ENCODE results near the gene NPR1.

Gene NPR1

DNA sequence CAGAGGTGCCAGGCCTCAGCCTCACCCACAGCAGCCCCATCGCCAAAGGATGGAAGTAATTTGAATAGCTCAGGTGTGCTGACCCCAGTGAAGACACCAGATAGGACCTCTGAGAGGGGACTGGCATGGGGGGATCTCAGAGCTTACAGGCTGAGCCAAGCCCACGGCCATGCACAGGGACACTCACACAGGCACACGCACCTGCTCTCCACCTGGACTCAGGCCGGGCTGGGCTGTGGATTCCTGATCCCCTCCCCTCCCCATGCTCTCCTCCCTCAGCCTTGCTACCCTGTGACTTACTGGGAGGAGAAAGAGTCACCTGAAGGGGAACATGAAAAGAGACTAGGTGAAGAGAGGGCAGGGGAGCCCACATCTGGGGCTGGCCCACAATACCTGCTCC lies 15.0 kb downstream of the NPR1 start:
- TF ChIP-seq EZH2phosphoT487 (IDR thresholded peaks at IDR 0.05; ENCODE audit: low read length) (no peak), EZH2 (optimal IDR thresholded peaks at IDR 0.05; ENCODE audit: low read depth, low read length) (no peak)
- TF ChIP-seq, protein P1, sequence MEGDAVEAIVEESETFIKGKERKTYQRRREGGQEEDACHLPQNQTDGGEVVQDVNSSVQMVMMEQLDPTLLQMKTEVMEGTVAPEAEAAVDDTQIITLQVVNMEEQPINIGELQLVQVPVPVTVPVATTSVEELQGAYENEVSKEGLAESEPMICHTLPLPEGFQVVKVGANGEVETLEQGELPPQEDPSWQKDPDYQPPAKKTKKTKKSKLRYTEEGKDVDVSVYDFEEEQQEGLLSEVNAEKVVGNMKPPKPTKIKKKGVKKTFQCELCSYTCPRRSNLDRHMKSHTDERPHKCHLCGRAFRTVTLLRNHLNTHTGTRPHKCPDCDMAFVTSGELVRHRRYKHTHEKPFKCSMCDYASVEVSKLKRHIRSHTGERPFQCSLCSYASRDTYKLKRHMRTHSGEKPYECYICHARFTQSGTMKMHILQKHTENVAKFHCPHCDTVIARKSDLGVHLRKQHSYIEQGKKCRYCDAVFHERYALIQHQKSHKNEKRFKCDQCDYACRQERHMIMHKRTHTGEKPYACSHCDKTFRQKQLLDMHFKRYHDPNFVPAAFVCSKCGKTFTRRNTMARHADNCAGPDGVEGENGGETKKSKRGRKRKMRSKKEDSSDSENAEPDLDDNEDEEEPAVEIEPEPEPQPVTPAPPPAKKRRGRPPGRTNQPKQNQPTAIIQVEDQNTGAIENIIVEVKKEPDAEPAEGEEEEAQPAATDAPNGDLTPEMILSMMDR (IDR thresholded peaks at IDR 0.05; ENCODE audit: low read length), result no peak
- no peak overlapping the region for H3K9ac ChIP-seq (ENCODE audit: low read length)
- no peaks in the 10 kb centered on the region for H3K9me2 ChIP-seq (replicated peaks; ENCODE audit: insufficient read depth, low read length)
- H3K9me3 ChIP-seq (replicated peaks; ENCODE audit: insufficient read depth, low read length), result no peaks in the 10 kb centered on the region
- H4K20me1 ChIP-seq (ENCODE audit: insufficient read depth, low read length), result no peaks in the 10 kb centered on the region
- no peak overlapping the region for H3K4me2 ChIP-seq (ENCODE audit: low read depth, low read length)
- H3K79me2 ChIP-seq (ENCODE audit: low read length), result no peaks in the 10 kb centered on the region
- no peaks in the 10 kb centered on the region for H3F3A ChIP-seq (ENCODE audit: insufficient read depth, low read length)
- H3K4me1 ChIP-seq (ENCODE audit: low read length), result no peaks in the 10 kb centered on the region
- H3K4me3 ChIP-seq (ENCODE audit: low read length), result no peak overlapping the region
- H3K27me3 ChIP-seq (replicated peaks; ENCODE audit: insufficient read depth, low read length), result no peaks in the 10 kb centered on the region
- no peak overlapping the region for H3K27ac ChIP-seq (ENCODE audit: low read length)
- no peak for DNase-seq
- no peaks in the 10 kb centered on the region for H3K36me3 ChIP-seq (replicated peaks; ENCODE audit: insufficient read depth, low read length)
- no peak overlapping the region for H2AFZ ChIP-seq (ENCODE audit: low read length)

DNA sequence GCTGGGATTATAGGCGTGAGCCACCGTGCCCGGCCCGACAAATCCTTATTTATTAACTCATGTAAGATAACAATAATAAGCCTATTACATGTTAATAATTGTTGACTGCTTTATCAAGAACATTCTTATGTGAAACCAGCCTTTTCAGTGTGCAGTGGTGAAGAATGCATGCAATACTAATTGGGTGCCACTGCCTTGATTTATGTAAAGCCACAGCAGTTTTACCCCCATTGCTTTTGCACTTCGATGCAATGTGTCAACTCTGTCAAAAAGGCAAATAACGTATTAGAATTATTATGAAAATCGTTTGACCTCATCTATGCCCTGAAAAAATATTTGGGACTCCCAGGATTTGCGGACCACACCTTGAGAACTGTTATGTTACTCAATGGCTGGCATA lies 18.3 kb downstream of the NPR1 start:
- no peak overlapping the region for H3K4me3 ChIP-seq (ENCODE audit: low read length)
- no peaks in the 10 kb centered on the region for H3K9me3 ChIP-seq (replicated peaks; ENCODE audit: insufficient read depth, low read length)
- no peaks in the 10 kb centered on the region for H4K20me1 ChIP-seq (ENCODE audit: insufficient read depth, low read length)
- H3K27ac ChIP-seq (ENCODE audit: low read length), result no peak overlapping the region
- H3F3A ChIP-seq (ENCODE audit: insufficient read depth, low read length), result no peaks in the 10 kb centered on the region
- no peaks in the 10 kb centered on the region for H3K36me3 ChIP-seq (replicated peaks; ENCODE audit: insufficient read depth, low read length)
- H3K79me2 ChIP-seq (ENCODE audit: low read length), result no peaks in the 10 kb centered on the region
- H3K9me2 ChIP-seq (replicated peaks; ENCODE audit: insufficient read depth, low read length), result no peaks in the 10 kb centered on the region
- no peak overlapping the region for H2AFZ ChIP-seq (ENCODE audit: low read length)
- H3K27me3 ChIP-seq (replicated peaks; ENCODE audit: insufficient read depth, low read length), result no peaks in the 10 kb centered on the region
- H3K4me2 ChIP-seq (ENCODE audit: low read depth, low read length), result no peak overlapping the region
- H3K4me1 ChIP-seq (ENCODE audit: low read length), result no peaks in the 10 kb centered on the region
- no peak overlapping the region for H3K9ac ChIP-seq (ENCODE audit: low read length)
- TF ChIP-seq, protein P1 (IDR thresholded peaks at IDR 0.05; ENCODE audit: low read length), result no peak
- TF ChIP-seq EZH2phosphoT487 (IDR thresholded peaks at IDR 0.05; ENCODE audit: low read length) (no peak), EZH2 (optimal IDR thresholded peaks at IDR 0.05; ENCODE audit: low read depth, low read length) (no peak)
- no peak for DNase-seq

DNA sequence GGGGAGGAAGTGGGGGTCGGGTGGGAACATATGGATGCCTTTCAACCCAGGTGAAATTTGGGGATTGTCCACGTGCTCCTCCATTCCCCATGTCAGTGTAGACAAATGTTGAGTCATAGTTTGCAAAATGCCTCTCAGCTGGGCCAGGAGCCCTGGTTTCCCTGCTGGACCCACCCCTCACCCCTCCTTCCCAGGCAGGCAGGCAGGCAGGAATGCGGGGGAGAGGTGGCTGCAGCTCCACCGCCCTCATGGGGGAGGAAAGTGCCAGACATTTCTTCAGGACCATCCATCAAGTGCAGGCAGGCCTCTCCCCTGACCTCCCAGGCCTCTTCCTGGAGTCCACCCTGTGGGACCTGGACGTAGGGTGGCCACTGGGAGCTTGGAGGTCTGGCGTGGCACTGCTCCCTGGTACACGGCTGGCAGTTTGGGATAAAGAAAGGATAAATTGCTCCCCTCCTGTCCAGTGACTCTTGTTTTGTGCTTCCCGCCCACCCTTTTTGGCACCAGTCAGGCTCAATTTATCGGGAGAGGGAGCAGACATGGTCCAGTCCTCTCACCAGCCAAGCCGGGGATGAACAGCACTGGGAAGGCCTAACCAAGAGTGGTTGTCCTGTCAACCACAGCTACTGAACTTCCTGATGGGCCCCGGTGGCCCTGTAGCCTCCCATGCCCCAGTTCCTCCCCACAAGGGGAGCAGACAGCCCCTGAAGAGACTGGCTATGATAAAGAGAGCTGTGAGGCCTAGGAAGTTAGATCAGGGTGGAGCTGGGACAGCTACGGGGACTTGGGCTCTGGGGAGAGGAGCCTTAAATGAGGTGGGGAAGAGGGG lies 18.9 kb downstream of the NPR1 start:
- DNase-seq, result no peak
- H3K27ac ChIP-seq (ENCODE audit: low read length), result no peak overlapping the region
- no peaks in the 10 kb centered on the region for H3K9me3 ChIP-seq (replicated peaks; ENCODE audit: insufficient read depth, low read length)
- H3K79me2 ChIP-seq (ENCODE audit: low read length), result no peaks in the 10 kb centered on the region
- H3K36me3 ChIP-seq (replicated peaks; ENCODE audit: insufficient read depth, low read length), result no peaks in the 10 kb centered on the region
- no peak overlapping the region for H3K9ac ChIP-seq (ENCODE audit: low read length)
- H3K4me2 ChIP-seq (ENCODE audit: low read depth, low read length), result no peak overlapping the region
- TF ChIP-seq EZH2phosphoT487 (IDR thresholded peaks at IDR 0.05; ENCODE audit: low read length) (no peak), EZH2 (optimal IDR thresholded peaks at IDR 0.05; ENCODE audit: low read depth, low read length) (no peak)
- TF ChIP-seq, protein P1 (IDR thresholded peaks at IDR 0.05; ENCODE audit: low read length), result no peak
- H3K27me3 ChIP-seq (replicated peaks; ENCODE audit: insufficient read depth, low read length), result no peaks in the 10 kb centered on the region
- H4K20me1 ChIP-seq (ENCODE audit: insufficient read depth, low read length), result no peaks in the 10 kb centered on the region
- H3K9me2 ChIP-seq (replicated peaks; ENCODE audit: insufficient read depth, low read length), result no peaks in the 10 kb centered on the region
- H3K4me1 ChIP-seq (ENCODE audit: low read length), result no peaks in the 10 kb centered on the region
- no peak overlapping the region for H3K4me3 ChIP-seq (ENCODE audit: low read length)
- no peaks in the 10 kb centered on the region for H3F3A ChIP-seq (ENCODE audit: insufficient read depth, low read length)
- no peak overlapping the region for H2AFZ ChIP-seq (ENCODE audit: low read length)

Data from MM.1S (cell line).